Panc1 (cell line): Measurements from ENCODE around the gene TNFAIP8L1. TPM values are rescaled to one million over a fixed set of nuclear protein-coding genes. Genes with fewer than 3 reads are reported as not detected.

ENCODE experiments used
- ATAC-seq: fragments of 200-7000 bp; cut with Tn5 transposase; 2 replicates; pipeline ENCODE4 v1.9.1; 2020; ENCODE audit warnings: mild to moderate bottlenecking, moderate library complexity
- BruUV-seq: library from RNA; stranded (reverse); fragments of 400-500 nt; replicated peaks from 2 replicates; lab custom pipeline; 2021; lab: Mats Ljungman, UMichigan
- CTCF ChIA-PET: fragments of 300-600 bp; sonication (Branson Sonifier 250); formaldehyde crosslinking; loops from one replicate; lab custom pipeline; 2022; ENCODE audit warnings: antibody characterized with exemption; lab: Charles Lee
- POLR2A ChIA-PET: fragments of 300-600 bp; sonication (Branson Sonifier 250); formaldehyde crosslinking; loops from one replicate; lab custom pipeline; 2022; ENCODE audit warnings: antibody characterized with exemption; lab: Charles Lee
- DNase-seq: peaks from one replicate; pipeline ENCODE4 v3.0.0-alpha.2; 2010; ENCODE audit warnings: low read depth, low spot score
- H3K27ac ChIP-seq: 2 replicates; pipeline ENCODE4 v1.5.1; 2011; ENCODE audit warnings: mild to moderate bottlenecking, low read length, inconsistent platforms
- H3K27me3 ChIP-seq: fragments of 200-500 bp; sonication (Bioruptor generic); 2 replicates; pipeline ENCODE4 v1.6.0; 2014; ENCODE audit warnings: low read length, inconsistent platforms; ENCODE audit not compliant: control insufficient read depth, insufficient read depth
- H3K36me3 ChIP-seq: fragments of 200-500 bp; sonication (Bioruptor generic); 2 replicates; pipeline ENCODE4 v1.5.1; 2014; ENCODE audit warnings: inconsistent platforms, mild to moderate bottlenecking, low read length, moderate library complexity; ENCODE audit not compliant: control insufficient read depth, insufficient read depth
- H3K4me1 ChIP-seq: 2 replicates; pipeline ENCODE4 v1.5.1; 2011; ENCODE audit warnings: inconsistent platforms, mild to moderate bottlenecking, low read length, moderate library complexity; ENCODE audit not compliant: control insufficient read depth, insufficient read depth
- H3K4me3 ChIP-seq, 2 experiments: 2 replicates each; pipeline ENCODE4 v1.5.1; 2011 to 2012; ENCODE audit warnings: low read depth in 2 of 2, low read length in 2 of 2, mild to moderate bottlenecking in 2 of 2, inconsistent platforms in 1 of 2, moderate library complexity in 1 of 2
- H3K9me3 ChIP-seq: fragments of 200-500 bp; sonication (Bioruptor generic); 2 replicates; pipeline ENCODE4 v1.5.1; 2014; ENCODE audit warnings: low read depth, mild to moderate bottlenecking, inconsistent platforms, low read length, moderate library complexity; ENCODE audit not compliant: control insufficient read depth, insufficient read depth
- CTCF ChIP-seq: fragments of 450-650 bp; IDR thresholded peaks from 2 replicates; pipeline ENCODE4 v1.5.1; 2017; ENCODE audit warnings: mild to moderate bottlenecking
- POLR2AphosphoS5 ChIP-seq: IDR thresholded peaks from 2 replicates; pipeline ENCODE4 v1.6.1; 2012; ENCODE audit warnings: mild to moderate bottlenecking, low read depth, low read length, moderate library complexity
- REST ChIP-seq, 2 experiments: IDR thresholded peaks; 2 replicates each; pipeline ENCODE4 v1.6.1; 2011 to 2012; ENCODE audit warnings: low read depth in 2 of 2, control low read depth in 1 of 2, low read length in 1 of 2, mild to moderate bottlenecking in 1 of 2, moderate library complexity in 1 of 2; ENCODE audit not compliant: insufficient read depth in 1 of 2
- SIN3A ChIP-seq: IDR thresholded peaks from 2 replicates; pipeline ENCODE4 v1.6.1; 2012; ENCODE audit warnings: low read depth, mild to moderate bottlenecking, low read length, moderate library complexity, borderline replicate concordance; ENCODE audit not compliant: insufficient read depth
- TCF7L2 ChIP-seq: IDR thresholded peaks from 2 replicates; pipeline ENCODE4 v1.6.1; 2011; ENCODE audit warnings: mild to moderate bottlenecking, low read depth, low read length, inconsistent platforms
- in situ Hi-C: cut with HindIII; loops from 2 replicates; pipeline ENCODE4 v1.10.0; 2016; ENCODE audit warnings: low sequenced_read_pairs, low pct_unique_long_range_greater_than_20kb
- intact Hi-C: fragments of 100-400 bp; cut with micrococcal nuclease; formaldehyde crosslinking; loops from one replicate; pipeline ENCODE4 v1.10.0; 2022; ENCODE audit not compliant: unreplicated experiment
- total RNA-seq: library from RNA; stranded (reverse); gene quantifications from one replicate; pipeline ENCODE4 v1.2.1, GENCODE V29; 2021; ENCODE audit not compliant: unreplicated experiment

The TNFAIP8L1 gene
- total RNA-seq, 1 experiment from 2014 or later: 4.8 TPM

GRCh38 chr19:4701557-4701956 lies 62.2 kb downstream of the TNFAIP8L1 start:
- Histone ChIP-seq H3K27me3 (no peaks in the 10 kb centered on the region), H3K36me3 (peaks cover 2% of the 10 kb centered on the region), H3K4me3 (no peak overlapping the region), H3K27ac (no peak overlapping the region), H3K9me3 (no peaks in the 10 kb centered on the region), H3K4me1 (no peaks in the 10 kb centered on the region)
- intact Hi-C loops: no loop called here
- DNase-seq: no peak
- no TSS peak for BruUV-seq
- TF ChIP-seq CTCF (no peak), POLR2AphosphoS5 (no peak), TCF7L2 (no peak), SIN3A (no peak), REST (IDR thresholded peaks at IDR 0.05; ENCODE audit: insufficient read depth in 1 of 2, low read depth in 2 of 2, low read length in 1 of 2) (no peak)
- ChIA-PET POLR2A (no interaction called here), CTCF (no interaction called here)
- no peak for ATAC-seq
- in situ Hi-C loops: no loop called here

GRCh38 chr19:4702764-4703163 lies 63.4 kb downstream of the TNFAIP8L1 start:
- Histone ChIP-seq H3K4me3 (no peak overlapping the region), H3K36me3 (peaks cover 2% of the 10 kb centered on the region; the same call in 1 of the 2 replicates), H3K27ac (no peak overlapping the region), H3K4me1 (no peaks in the 10 kb centered on the region), H3K9me3 (no peaks in the 10 kb centered on the region), H3K27me3 (no peaks in the 10 kb centered on the region)
- in situ Hi-C loops: no loop called here
- no TSS peak for BruUV-seq
- CTCF ChIA-PET: no interaction called here
- DNase-seq: no peak
- ATAC-seq: no peak
- TF ChIP-seq POLR2AphosphoS5 (no peak), SIN3A (no peak), REST (IDR thresholded peaks at IDR 0.05; ENCODE audit: insufficient read depth in 1 of 2, low read depth in 2 of 2, low read length in 1 of 2) (no peak), CTCF (no peak), TCF7L2 (no peak)
- intact Hi-C loops: no loop called here
- POLR2A ChIA-PET: no interaction called here
